HG03066 (cell line): ENCODE data around the gene PNPLA5.
"Not testable (repeated sequence)": the region's sequence is repeated elsewhere in the genome, so short reads cannot be mapped to it uniquely, and the experiment has no call there.

Experiments
- ATAC-seq: cut with Tn5 transposase; IDR thresholded peaks from one replicate; pipeline ENCODE4 v1.9.1; 2021; ENCODE audit warnings: low read depth; ENCODE audit not compliant: unreplicated experiment

The PNPLA5 gene

GRCh38 chr22:43882122-43882767 lies 9.6 kb downstream of the PNPLA5 start:
- no peak for ATAC-seq

GRCh38 chr22:43881091-43882061 lies 10.4 kb downstream of the PNPLA5 start:
- ATAC-seq: no peak

- ATAC-seq: no peak
These were observed 11.2 kb downstream of the PNPLA5 start for GRCh38 chr22:43880541-43880991.

- no peak for ATAC-seq
These were observed 11.8 kb downstream of the PNPLA5 start for GRCh38 chr22:43879901-43880540.

- no peak for ATAC-seq
These were observed 12.8 kb downstream of the PNPLA5 start for GRCh38 chr22:43878831-43879550.

GRCh38 chr22:43878079-43878795 lies 13.6 kb downstream of the PNPLA5 start:
- ATAC-seq: no peak

- no peak for ATAC-seq
These were observed 14.8 kb downstream of the PNPLA5 start for GRCh38 chr22:43876866-43877509.

GRCh38 chr22:43869799-43870198 lies 22.0 kb downstream of the PNPLA5 start:
- no peak for ATAC-seq

GRCh38 chr22:43869001-43869400 lies 22.8 kb downstream of the PNPLA5 start:
- not testable (repeated sequence) for ATAC-seq

GRCh38 chr22:43867839-43868635 lies 23.8 kb downstream of the PNPLA5 start:
- no peak for ATAC-seq

- ATAC-seq: no peak
These were observed 29.0 kb downstream of the PNPLA5 start for GRCh38 chr22:43862882-43863202.

- no peak for ATAC-seq
These were observed 29.5 kb downstream of the PNPLA5 start, which contains the start of gene SULT4A1 for GRCh38 chr22:43862074-43862881. TSS of gene SULT4A1 (minus strand) at chr22:43862513. CDS start at chr22:43862382, 131 bp downstream.

GRCh38 chr22:43861529-43861928 lies 30.3 kb downstream of the PNPLA5 start:
- ATAC-seq: no peak

GRCh38 chr22:43860831-43861230 lies 31.0 kb downstream of the PNPLA5 start:
- ATAC-seq: no peak

GRCh38 chr22:43860126-43860525 lies 31.7 kb downstream of the PNPLA5 start:
- no peak for ATAC-seq

- no peak for ATAC-seq
These were observed 32.2 kb downstream of the PNPLA5 start for GRCh38 chr22:43859621-43860020.

- no peak for ATAC-seq
These were observed 32.6 kb downstream of the PNPLA5 start for GRCh38 chr22:43859176-43859575.
